Measurements from ENCODE around the gene BTG2. TPM values are rescaled to one million over a fixed set of nuclear protein-coding genes. Genes with fewer than 3 reads are reported as not detected.

The BTG2 gene
- total RNA-seq, 1 experiment from 2014 or later: 2.9 TPM

DNA sequence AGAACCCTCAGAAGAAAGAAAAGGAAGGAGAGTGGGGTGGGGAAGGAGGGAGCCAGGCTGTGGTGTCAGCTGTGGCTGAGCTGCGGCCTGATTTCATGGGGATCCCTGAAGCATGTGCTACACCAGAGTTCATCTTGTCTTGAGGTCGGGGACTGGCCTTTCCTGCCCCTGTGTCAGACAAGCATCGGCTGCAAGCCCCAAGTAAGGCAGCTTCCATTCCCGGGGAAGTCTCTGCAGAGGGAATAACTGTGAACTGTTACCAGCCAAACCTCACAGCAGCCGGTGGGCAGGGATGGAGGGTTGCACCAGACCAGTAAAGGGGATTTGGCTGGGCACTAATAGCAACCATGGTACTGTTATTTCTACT lies 35.7 kb upstream of the BTG2 start:
- Mint-ChIP-seq H3K36me3 (ENCODE audit: insufficient read depth in 1 of 3, low read depth in 3 of 3) (no peaks in the 10 kb centered on the region), H3K27me3 (ENCODE audit: low read depth) (peaks cover 35% of the 10 kb centered on the region), H3K4me1 (peaks cover 13 to 34% of the 10 kb centered on the region in 2 experiments), H3K4me3 (no peak overlapping the region), H3K9me3 (no peaks in the 10 kb centered on the region; a peak in 1 of 5 replicates), H3K27ac (no peak overlapping the region)
- no peak overlapping the region for H2BK12ac ChIP-seq (ENCODE audit: insufficient read length, low read depth, low read length)
- H3K79me2 ChIP-seq (ENCODE audit: insufficient read depth, low read length): no peaks in the 10 kb centered on the region
- H3K9ac ChIP-seq (ENCODE audit: extremely low read depth, insufficient read length, low read length): no peak overlapping the region
- H3K27me3 ChIP-seq (ENCODE audit: insufficient read depth, low read length): peaks cover 2% of the 10 kb centered on the region; the same call in 1 of the 2 replicates
- no peak overlapping the region for H2AK5ac ChIP-seq (ENCODE audit: insufficient read length, low read length)
- H2BK5ac ChIP-seq (ENCODE audit: insufficient read length, low read length): no peak overlapping the region
- no peak overlapping the region for H3K18ac ChIP-seq (ENCODE audit: insufficient read length, low read depth, low read length)
- H3K14ac ChIP-seq (ENCODE audit: insufficient read depth, low read length): no peak overlapping the region
- no peaks in the 10 kb centered on the region for H3K79me1 ChIP-seq (ENCODE audit: insufficient read depth, low read depth, low read length, poor library complexity, severe bottlenecking)
- no peak overlapping the region for H2BK20ac ChIP-seq (ENCODE audit: low read depth, low read length, poor library complexity, severe bottlenecking)
- no peak overlapping the region for H2BK15ac ChIP-seq (ENCODE audit: low read depth, low read length)
- H4K5ac ChIP-seq (ENCODE audit: insufficient read length, low read depth, low read length): no peak overlapping the region
- no CpG with 5 or more reads among the region's 5 CpGs for WGBS (ENCODE audit: extremely low coverage, insufficient read length, low lambda C conversion rate)
- no peaks in the 10 kb centered on the region for H3K4me1 ChIP-seq (ENCODE audit: insufficient read depth, low read length)
- no peak overlapping the region for H3K4ac ChIP-seq (ENCODE audit: low read depth, low read length)
- no peak overlapping the region for H3K27ac ChIP-seq (ENCODE audit: insufficient read length, low read depth, low read length)
- no peak for DNase-seq
- H3K23me2 ChIP-seq (ENCODE audit: insufficient read length, low read depth, low read length, poor library complexity, severe bottlenecking): peaks cover 10% of the 10 kb centered on the region
- no peak overlapping the region for H2AFZ ChIP-seq (ENCODE audit: low read length)
- H3T11ph ChIP-seq (ENCODE audit: low read length): no peak overlapping the region
- no peak overlapping the region for H3K23ac ChIP-seq (ENCODE audit: insufficient read length, low read depth, low read length)
- TF ChIP-seq, protein P1, sequence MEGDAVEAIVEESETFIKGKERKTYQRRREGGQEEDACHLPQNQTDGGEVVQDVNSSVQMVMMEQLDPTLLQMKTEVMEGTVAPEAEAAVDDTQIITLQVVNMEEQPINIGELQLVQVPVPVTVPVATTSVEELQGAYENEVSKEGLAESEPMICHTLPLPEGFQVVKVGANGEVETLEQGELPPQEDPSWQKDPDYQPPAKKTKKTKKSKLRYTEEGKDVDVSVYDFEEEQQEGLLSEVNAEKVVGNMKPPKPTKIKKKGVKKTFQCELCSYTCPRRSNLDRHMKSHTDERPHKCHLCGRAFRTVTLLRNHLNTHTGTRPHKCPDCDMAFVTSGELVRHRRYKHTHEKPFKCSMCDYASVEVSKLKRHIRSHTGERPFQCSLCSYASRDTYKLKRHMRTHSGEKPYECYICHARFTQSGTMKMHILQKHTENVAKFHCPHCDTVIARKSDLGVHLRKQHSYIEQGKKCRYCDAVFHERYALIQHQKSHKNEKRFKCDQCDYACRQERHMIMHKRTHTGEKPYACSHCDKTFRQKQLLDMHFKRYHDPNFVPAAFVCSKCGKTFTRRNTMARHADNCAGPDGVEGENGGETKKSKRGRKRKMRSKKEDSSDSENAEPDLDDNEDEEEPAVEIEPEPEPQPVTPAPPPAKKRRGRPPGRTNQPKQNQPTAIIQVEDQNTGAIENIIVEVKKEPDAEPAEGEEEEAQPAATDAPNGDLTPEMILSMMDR (conservative IDR thresholded peaks at IDR 0.05): no peak
- no peak overlapping the region for H2BK120ac ChIP-seq (ENCODE audit: low read depth, low read length, poor library complexity, severe bottlenecking)
- H3K4me2 ChIP-seq (ENCODE audit: insufficient read depth, insufficient read length, low read length): no peak overlapping the region
- H3K9me3 ChIP-seq (ENCODE audit: control insufficient read depth, low read depth, low read length): no peaks in the 10 kb centered on the region
- no peak overlapping the region for H3K56ac ChIP-seq (ENCODE audit: insufficient read length, low read depth, low read length)
- no peaks in the 10 kb centered on the region for H4K20me1 ChIP-seq (ENCODE audit: control insufficient read depth, insufficient read depth, insufficient read length)
- H4K91ac ChIP-seq (ENCODE audit: insufficient read length, low read depth, low read length): no peak overlapping the region
- H4K8ac ChIP-seq (replicated peaks; ENCODE audit: insufficient read length, low read depth, low read length): no peak overlapping the region
